Upper lobe of right lung (tissue), 1 donor: Measurements from ENCODE around the gene ZNF266. TPM values are rescaled to one million over a fixed set of nuclear protein-coding genes. Genes with fewer than 3 reads are reported as not detected.

Source experiments
- ATAC-seq: fragments of 200-7000 bp; cut with Tn5 transposase; one replicate; pipeline ENCODE4 v1.9.1; 2020; ENCODE audit warnings: mild to moderate bottlenecking, moderate library complexity
- DNase-seq: peaks from one replicate; pipeline ENCODE4 v3.0.0-alpha.2; 2020
- H3K27ac ChIP-seq: fragments of 200-600 bp; one replicate; pipeline ENCODE4 v1.8.0; 2022
- H3K27me3 ChIP-seq: fragments of 200-600 bp; one replicate; pipeline ENCODE4 v1.8.0; 2022; ENCODE audit warnings: mild to moderate bottlenecking
- H3K36me3 ChIP-seq: fragments of 200-600 bp; one replicate; pipeline ENCODE4 v1.8.0; 2022
- H3K4me1 ChIP-seq: fragments of 200-600 bp; one replicate; pipeline ENCODE4 v1.8.0; 2022
- H3K4me3 ChIP-seq: fragments of 200-600 bp; one replicate; pipeline ENCODE4 v1.8.0; 2022; ENCODE audit warnings: mild to moderate bottlenecking
- H3K9me3 ChIP-seq: fragments of 200-600 bp; one replicate; pipeline ENCODE4 v1.8.0; 2022
- CTCF ChIP-seq: fragments of 200-600 bp; IDR thresholded peaks from one replicate; pipeline ENCODE4 v1.8.0; 2022; ENCODE audit warnings: antibody characterized with exemption
- intact Hi-C: fragments of 100-400 bp; cut with DNase I; formaldehyde crosslinking; loops from one replicate; pipeline ENCODE4 v1.11.0; 2022
- total RNA-seq: library from RNA; stranded (reverse); fragmentation: NEBNext Ultra II Directional; extraction: Animal tissue kit (Norgen Biotek cat#: 25700); gene quantifications from one replicate; pipeline ENCODE4 v1.2.1, GENCODE V29; 2021
- donor health status: DM: no; HTN: yes; CAD: no; lungs with severe emphysema.

ZNF266 gene
- total RNA-seq, 1 donor from 2014 or later: 24.5 TPM

DNA sequence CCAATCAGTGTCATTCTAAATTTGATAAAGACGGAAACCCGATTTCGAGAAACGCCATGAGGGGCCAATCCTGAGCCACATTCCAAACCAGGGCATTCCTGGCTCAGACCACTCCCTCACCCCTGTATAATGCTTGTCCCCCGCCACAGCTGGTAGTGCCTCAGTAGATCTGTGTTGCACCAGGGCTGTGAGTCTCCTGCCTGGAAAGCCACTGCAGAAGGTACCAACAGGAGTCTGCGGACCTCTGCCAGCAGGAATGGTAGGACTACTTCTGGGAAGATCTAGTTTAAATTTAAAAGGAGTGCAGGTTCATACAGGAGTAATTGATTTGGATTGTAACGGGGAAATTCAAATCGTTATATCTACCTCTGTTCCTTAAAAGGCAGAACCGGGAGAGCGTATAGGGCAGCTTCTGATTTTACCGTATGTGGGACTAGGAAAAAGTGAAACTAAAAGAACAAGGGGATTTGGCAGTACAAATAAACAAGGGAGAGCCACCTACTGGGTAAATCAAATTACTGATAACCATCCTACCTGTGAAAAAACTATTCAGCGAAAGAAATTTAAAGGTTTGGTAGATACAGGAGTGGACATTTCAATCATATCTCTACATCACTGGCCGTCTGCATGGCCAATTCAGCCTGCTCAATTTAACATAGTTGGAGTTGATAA, 20.8 kb upstream of the ZNF266 start:
- no peak overlapping the region for H3K27ac ChIP-seq
- no peaks in the 10 kb centered on the region for H3K36me3 ChIP-seq
- no peaks in the 10 kb centered on the region for H3K27me3 ChIP-seq
- DNase-seq (no peak), ATAC-seq (no peak)
- intact Hi-C loops: no loop called here
- H3K9me3 ChIP-seq: peaks cover 62% of the 10 kb centered on the region
- H3K4me3 ChIP-seq: no peak overlapping the region
- no peaks in the 10 kb centered on the region for H3K4me1 ChIP-seq
- no peak for TF ChIP-seq CTCF

DNA sequence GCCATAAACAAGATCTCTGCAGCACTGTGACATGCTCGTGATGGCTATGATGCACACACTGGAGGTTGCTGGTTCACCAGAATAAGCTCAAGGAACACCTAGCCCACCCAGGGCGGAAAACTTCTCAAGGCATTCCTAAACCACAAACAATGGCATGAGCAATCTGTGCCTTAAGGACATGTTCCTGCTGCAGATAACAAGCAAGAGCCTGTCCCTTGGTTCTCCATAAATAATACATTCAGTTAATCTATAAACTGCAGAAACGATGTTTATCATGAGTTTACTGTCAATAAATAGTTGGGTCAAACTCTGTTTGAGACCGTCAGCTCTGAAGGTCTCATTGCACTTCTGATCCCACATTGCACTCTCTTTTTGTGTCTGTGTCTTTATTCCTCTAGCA, 18.6 kb upstream of the ZNF266 start:
- H3K36me3 ChIP-seq: no peaks in the 10 kb centered on the region
- ATAC-seq: no peak
- no peak for DNase-seq
- H3K4me1 ChIP-seq: no peaks in the 10 kb centered on the region
- H3K27ac ChIP-seq: no peak overlapping the region
- H3K27me3 ChIP-seq: no peaks in the 10 kb centered on the region
- no peak for TF ChIP-seq CTCF
- H3K4me3 ChIP-seq: no peak overlapping the region
- intact Hi-C loops: no loop called here
- peaks cover 73% of the 10 kb centered on the region for H3K9me3 ChIP-seq

- peaks cover 52% of the 10 kb centered on the region for H3K9me3 ChIP-seq
- intact Hi-C loops: no loop called here
- DNase-seq (no peak), ATAC-seq (no peak)
- H3K27ac ChIP-seq: no peak overlapping the region
- H3K4me1 ChIP-seq: no peaks in the 10 kb centered on the region
- no peak for TF ChIP-seq CTCF
- H3K27me3 ChIP-seq: no peaks in the 10 kb centered on the region
- no peaks in the 10 kb centered on the region for H3K36me3 ChIP-seq
- no peak overlapping the region for H3K4me3 ChIP-seq
Measured at GRCh38 chr19:9445037-9445436, 9.7 kb upstream of the ZNF266 start.

DNA sequence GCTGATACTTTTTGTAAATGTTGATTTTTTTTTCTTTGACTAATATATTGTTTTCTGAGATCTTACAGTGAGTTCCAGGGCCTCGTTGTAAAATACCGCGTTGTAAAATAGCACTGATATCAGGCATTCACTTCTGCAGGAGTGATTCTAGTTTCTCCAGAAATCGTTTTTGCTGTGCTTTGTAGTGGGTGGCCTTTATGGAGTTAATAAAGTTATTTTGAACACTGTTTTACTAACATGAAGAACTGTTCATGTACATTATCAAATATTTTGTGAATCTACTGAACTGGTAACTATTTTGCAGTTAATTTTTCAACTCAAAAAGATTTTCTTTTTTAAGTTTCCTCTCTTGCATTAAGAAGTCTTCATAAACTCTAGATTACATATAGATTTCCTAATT, 985 bp upstream of the ZNF266 start:
- ATAC-seq (no peak), DNase-seq (no peak)
- peaks cover 8% of the 10 kb centered on the region for H3K9me3 ChIP-seq
- no peaks in the 10 kb centered on the region for H3K27me3 ChIP-seq
- TF ChIP-seq CTCF: no peak
- no peak overlapping the region for H3K27ac ChIP-seq
- peaks cover 15% of the 10 kb centered on the region for H3K36me3 ChIP-seq
- peaks cover 13% of the 10 kb centered on the region for H3K4me1 ChIP-seq
- intact Hi-C loops: no loop called here
- H3K4me3 ChIP-seq: no peak overlapping the region

DNA sequence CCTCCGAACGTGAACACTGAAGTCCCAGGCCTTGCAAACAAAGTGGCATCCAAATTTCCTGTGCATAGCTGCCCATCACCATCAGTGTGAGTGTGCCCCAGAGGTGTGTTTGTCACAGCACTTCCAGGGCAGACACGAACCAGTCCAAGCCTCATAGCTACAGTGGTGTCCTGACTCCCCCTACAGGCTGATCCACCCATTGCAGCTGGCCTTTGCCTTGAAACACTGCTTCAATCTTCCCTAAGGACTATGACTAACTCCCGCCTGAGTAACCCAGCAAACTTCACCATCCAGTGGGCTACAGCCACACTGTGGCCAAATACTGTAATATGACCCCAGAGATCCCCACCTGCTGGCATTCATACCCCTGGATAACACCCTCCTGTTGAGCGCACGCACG, 3.9 kb downstream of the ZNF266 start:
- DNase-seq (no peak), ATAC-seq (peak; percentile 53)
- no peaks in the 10 kb centered on the region for H3K9me3 ChIP-seq
- H3K36me3 ChIP-seq: peaks cover 32% of the 10 kb centered on the region
- H3K27me3 ChIP-seq: no peaks in the 10 kb centered on the region
- intact Hi-C loops: no loop called here
- no peak overlapping the region for H3K4me3 ChIP-seq
- TF ChIP-seq CTCF: peak; percentile 51
- no peak overlapping the region for H3K27ac ChIP-seq
- H3K4me1 ChIP-seq: peaks cover 13% of the 10 kb centered on the region

DNA sequence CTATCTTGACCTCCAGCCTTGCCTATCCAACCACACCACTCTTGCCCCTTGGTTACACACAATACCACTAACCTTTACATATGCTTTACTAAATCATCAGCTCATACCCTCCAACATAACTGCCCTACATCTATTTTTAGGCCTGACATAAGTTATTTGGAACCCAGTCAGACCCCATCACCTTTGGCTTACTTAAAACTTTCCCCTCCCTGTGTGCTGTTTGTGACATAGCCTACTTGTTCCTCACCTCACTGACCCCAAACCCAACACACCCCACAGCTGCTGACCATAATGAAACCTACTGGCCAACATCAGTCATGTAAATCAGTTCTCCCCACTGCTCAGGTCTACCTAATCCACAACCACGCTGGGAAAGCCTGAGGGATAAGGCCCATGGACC, 4.9 kb downstream of the ZNF266 start:
- H3K9me3 ChIP-seq: no peaks in the 10 kb centered on the region
- TF ChIP-seq CTCF: no peak
- H3K4me3 ChIP-seq: no peak overlapping the region
- intact Hi-C loops: no loop called here
- H3K36me3 ChIP-seq: peaks cover 38% of the 10 kb centered on the region
- peaks cover 8% of the 10 kb centered on the region for H3K4me1 ChIP-seq
- no peak for DNase-seq
- no peak for ATAC-seq
- no peak overlapping the region for H3K27ac ChIP-seq
- no peaks in the 10 kb centered on the region for H3K27me3 ChIP-seq
